ENCODE measurements around the gene TFAP2C.
"Not testable (repeated sequence)": the region's sequence is repeated elsewhere in the genome, so short reads cannot be mapped to it uniquely, and the experiment has no call there.

The TFAP2C gene

GRCh38 chr20:56657879-56658278 lies 28.8 kb downstream of the TFAP2C start:
- DNase-seq = no peak

DNA sequence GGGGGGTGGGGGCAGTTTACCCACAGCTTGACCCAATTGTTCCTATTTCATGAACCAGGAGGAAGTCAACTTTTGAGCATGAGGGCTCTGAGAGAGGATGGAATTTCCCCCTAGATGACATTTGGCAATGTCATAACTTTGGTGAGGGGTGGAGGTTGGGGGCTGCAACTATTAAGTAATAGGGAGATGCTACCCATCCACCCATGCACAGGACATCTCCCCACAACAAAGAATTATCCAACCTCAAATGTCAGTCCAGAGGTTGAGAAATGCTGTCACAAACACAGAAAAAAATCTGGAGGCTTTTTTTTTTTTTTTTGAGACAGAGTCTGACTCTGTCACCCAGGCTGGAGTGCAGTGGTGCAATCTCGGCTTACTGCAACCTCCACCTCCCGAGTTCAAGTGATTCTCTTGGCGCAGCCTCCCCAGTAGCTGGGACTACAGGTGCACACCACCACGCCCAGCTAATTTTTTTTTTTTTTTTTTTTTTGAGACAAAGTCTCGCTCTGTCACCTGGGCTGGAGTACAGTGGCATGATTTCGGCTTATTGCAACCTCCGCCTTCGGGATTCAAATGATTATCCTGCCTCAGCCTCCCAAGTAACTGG lies 29.3 kb downstream of the TFAP2C start:
- DNase-seq = not testable (repeated sequence)

GRCh38 chr20:56663660-56664059 lies 34.6 kb downstream of the TFAP2C start:
- no peak for DNase-seq

- no peak for DNase-seq
Measured at GRCh38 chr20:56664796-56665195, 35.7 kb downstream of the TFAP2C start.

- DNase-seq = no peak
Measured at GRCh38 chr20:56665806-56666205, 36.7 kb downstream of the TFAP2C start.

GRCh38 chr20:56673450-56673849 lies 44.3 kb downstream of the TFAP2C start:
- no peak for DNase-seq

GRCh38 chr20:56676001-56676400 lies 46.9 kb downstream of the TFAP2C start:
- no peak for DNase-seq

DNA sequence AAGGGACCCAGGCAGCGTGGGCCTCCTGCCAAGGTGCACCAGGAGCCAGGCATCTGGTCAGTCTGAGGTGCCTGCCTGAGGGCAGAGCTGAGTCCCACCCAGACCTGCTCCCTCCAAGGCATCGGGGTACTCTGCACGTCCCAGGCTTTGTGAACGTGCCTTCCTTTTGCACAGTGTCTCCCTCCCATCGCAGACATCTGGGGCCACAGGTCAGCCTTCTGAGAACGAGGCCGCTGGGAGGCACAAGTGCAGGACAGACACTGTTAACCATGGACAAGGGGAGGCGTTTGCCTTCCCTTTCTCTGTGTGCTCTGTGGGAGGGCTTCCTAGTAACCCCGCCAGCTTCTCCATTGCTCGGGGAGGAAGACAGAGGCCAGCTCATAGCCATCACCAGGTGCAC lies 47.6 kb downstream of the TFAP2C start:
- no peak for DNase-seq

- no peak for DNase-seq
Measured at GRCh38 chr20:56683077-56683865, 54.2 kb downstream of the TFAP2C start.

- no peak for DNase-seq
Measured at GRCh38 chr20:56685879-56686278, 56.8 kb downstream of the TFAP2C start.

- no peak for DNase-seq
Measured at GRCh38 chr20:56687061-56687460, 58.0 kb downstream of the TFAP2C start.

- no peak for DNase-seq
Measured at GRCh38 chr20:56688106-56688505, 59.0 kb downstream of the TFAP2C start.

All from NCI-H510A (cell line).